Measurements from ENCODE around the gene ELL.

Gene ELL

GRCh38 chr19:18442941-18443340 lies 78.9 kb downstream of the ELL start:
- DNase-seq, result no peak

- DNase-seq, result no peak
These were observed 79.8 kb downstream of the ELL start for GRCh38 chr19:18441804-18442788.

GRCh38 chr19:18440936-18441803 lies 80.7 kb downstream of the ELL start:
- no peak for DNase-seq

GRCh38 chr19:18440415-18440877 lies 81.4 kb downstream of the ELL start:
- DNase-seq, result no peak

- no peak for DNase-seq
These were observed 82.0 kb downstream of the ELL start for GRCh38 chr19:18439910-18440237.

GRCh38 chr19:18439025-18439909 lies 82.6 kb downstream of the ELL start:
- peak; percentile 76 for DNase-seq

GRCh38 chr19:18438331-18439024 lies 83.4 kb downstream of the ELL start:
- DNase-seq, result peak; percentile 97

GRCh38 chr19:18437491-18438330 lies 84.2 kb downstream of the ELL start, which contains the start of gene ISYNA1:
TSS of gene ISYNA1 (minus strand) at chr19:18438133. CDS start at chr19:18437979, 154 bp downstream.
- peak; percentile 86 for DNase-seq

GRCh38 chr19:18436671-18437490 lies 85.0 kb downstream of the ELL start:
- peak; percentile 90 for DNase-seq

- no peak for DNase-seq
These were observed 85.8 kb downstream of the ELL start for GRCh38 chr19:18435842-18436670.

- DNase-seq, result no peak
These were observed 86.6 kb downstream of the ELL start for GRCh38 chr19:18435178-18435841.

- DNase-seq, result no peak
These were observed 87.3 kb downstream of the ELL start for GRCh38 chr19:18434411-18435175.

- no peak for DNase-seq
These were observed 88.0 kb downstream of the ELL start for GRCh38 chr19:18433735-18434398.

- no peak for DNase-seq
These were observed 88.7 kb downstream of the ELL start for GRCh38 chr19:18433015-18433691.

- no peak for DNase-seq
These were observed 89.4 kb downstream of the ELL start for GRCh38 chr19:18432275-18433014.

All from NCI-H226 (cell line).